ENCODE results near the gene TAP1. TPM values are rescaled to one million over a fixed set of nuclear protein-coding genes. Genes with fewer than 3 reads are reported as not detected.
A peak's percentile ranks its signal among the peaks of the same experiment; 100 is the strongest.

The TAP1 gene
- total RNA-seq, 1 experiment from 2014 or later: 74.7 TPM

GRCh38 chr6:32842690-32843089 lies 10.8 kb downstream of the TAP1 start:
- Histone ChIP-seq H3K4me3 (ENCODE audit: low read depth in 2 of 2, low read length in 2 of 2) (peak overlapping the region in 1 of 2 experiments; percentile 77; a peak in 1 of 4 replicates), H3K4me1 (ENCODE audit: control insufficient read depth, insufficient read depth, low read length) (peaks cover 7% of the 10 kb centered on the region), H3K27ac (ENCODE audit: low read length) (peak overlapping the region; percentile 96; the same call in 1 of the 2 replicates), H3K36me3 (ENCODE audit: control insufficient read depth, insufficient read depth, low read length) (no peaks in the 10 kb centered on the region), H3K27me3 (ENCODE audit: control insufficient read depth, insufficient read depth, low read length) (no peaks in the 10 kb centered on the region), H3K9me3 (ENCODE audit: control insufficient read depth, insufficient read depth, low read depth, low read length) (no peaks in the 10 kb centered on the region)
- intact Hi-C loops (cut with micrococcal nuclease; ENCODE audit: unreplicated experiment): no loop called here
- no peak for TF ChIP-seq TCF7L2 (IDR thresholded peaks at IDR 0.05; ENCODE audit: low read depth, low read length)
- TF ChIP-seq SIN3A (IDR thresholded peaks at IDR 0.05; ENCODE audit: borderline replicate concordance, insufficient read depth, low read depth, low read length): no peak
- TF ChIP-seq CTCF (IDR thresholded peaks at IDR 0.05): no peak
- no peak for TF ChIP-seq REST (IDR thresholded peaks at IDR 0.05; ENCODE audit: insufficient read depth in 1 of 2, low read depth in 2 of 2, low read length in 1 of 2)
- TF ChIP-seq POLR2AphosphoS5 (IDR thresholded peaks at IDR 0.05; ENCODE audit: low read depth, low read length): no peak
- no peak for DNase-seq (ENCODE audit: low read depth, low spot score)
- in situ Hi-C loops (cut with HindIII; ENCODE audit: low pct_unique_long_range_greater_than_20kb, low sequenced_read_pairs): no loop called here
- ATAC-seq: no peak
- ChIA-PET POLR2A (no interaction called here), CTCF (no interaction called here)
- no TSS peak for BruUV-seq (replicated peaks)

GRCh38 chr6:32842021-32842650 lies 11.4 kb downstream of the TAP1 start:
- in situ Hi-C loops (cut with HindIII; ENCODE audit: low pct_unique_long_range_greater_than_20kb, low sequenced_read_pairs) (no loop called here), intact Hi-C loops (cut with micrococcal nuclease; ENCODE audit: unreplicated experiment) (no loop called here)
- no TSS peak for BruUV-seq (replicated peaks)
- DNase-seq (ENCODE audit: low read depth, low spot score) (no peak), ATAC-seq (no peak)
- Histone ChIP-seq H3K9me3 (ENCODE audit: control insufficient read depth, insufficient read depth, low read depth, low read length) (no peaks in the 10 kb centered on the region), H3K36me3 (ENCODE audit: control insufficient read depth, insufficient read depth, low read length) (no peaks in the 10 kb centered on the region), H3K27me3 (ENCODE audit: control insufficient read depth, insufficient read depth, low read length) (no peaks in the 10 kb centered on the region), H3K4me3 (ENCODE audit: low read depth in 2 of 2, low read length in 2 of 2) (no peak overlapping the region), H3K4me1 (ENCODE audit: control insufficient read depth, insufficient read depth, low read length) (peaks cover 10% of the 10 kb centered on the region), H3K27ac (ENCODE audit: low read length) (no peak overlapping the region)
- TF ChIP-seq SIN3A (IDR thresholded peaks at IDR 0.05; ENCODE audit: borderline replicate concordance, insufficient read depth, low read depth, low read length): no peak
- no peak for TF ChIP-seq POLR2AphosphoS5 (IDR thresholded peaks at IDR 0.05; ENCODE audit: low read depth, low read length)
- no peak for TF ChIP-seq REST (IDR thresholded peaks at IDR 0.05; ENCODE audit: insufficient read depth in 1 of 2, low read depth in 2 of 2, low read length in 1 of 2)
- TF ChIP-seq CTCF (IDR thresholded peaks at IDR 0.05): no peak
- TF ChIP-seq TCF7L2 (IDR thresholded peaks at IDR 0.05; ENCODE audit: low read depth, low read length): no peak
- ChIA-PET POLR2A (interaction anchor here (0.5 kb wide), 1 partner anchor 48 kb away, joined by 3 read pairs; no protein-coding TSS in a partner anchor), CTCF (no interaction called here)

Measured in Panc1 (cell line).